SK-N-SH (cell line): Measurements from ENCODE around the gene NAALADL1. TPM values are rescaled to one million over a fixed set of nuclear protein-coding genes. Genes with fewer than 3 reads are reported as not detected.

Experiments
- CTCF ChIA-PET: fragments of 300-600, 350-600 bp; formaldehyde crosslinking; extraction: SDS; loops from one replicate; lab custom pipeline; 2021; lab: Yijun Ruan, JAX
- POLR2A ChIA-PET: fragments of 350-600 bp; sonication (Branson Sonifier 250); formaldehyde crosslinking; extraction: SDS; loops from one replicate; lab custom pipeline; 2020; ENCODE audit warnings: antibody characterized with exemption, inconsistent platforms; lab: Yijun Ruan, JAX
- DNase-seq: peaks from one replicate; pipeline ENCODE4 v3.0.0; 2012
- H2AFZ ChIP-seq: fragments of 200-600 bp; sonication (generic); 2 replicates; pipeline ENCODE4 v1.8.1; 2016; ENCODE audit warnings: antibody characterized with exemption, mild to moderate bottlenecking, low read depth
- H3F3A ChIP-seq: fragments of 200-600 bp; sonication (generic); replicated peaks from 2 replicates; pipeline ENCODE3; 2016; ENCODE audit warnings: antibody characterized with exemption, mild to moderate bottlenecking; ENCODE audit not compliant: insufficient read depth
- H3K27ac ChIP-seq, 2 experiments: fragments of 200-500 bp in 1 of 2; fragments of 200-600 bp in 1 of 2; sonication (Bioruptor generic) in 1 of 2; sonication (generic), shearing (Covaris generic) in 1 of 2; 2 replicates each; pipeline versions ENCODE4 v1.5.1 to v1.6.1; 2014 to 2016; ENCODE audit warnings: low read depth in 2 of 2, inconsistent platforms in 1 of 2, low read length in 1 of 2, mild to moderate bottlenecking in 1 of 2, mixed read lengths in 1 of 2
- H3K27me3 ChIP-seq: fragments of 200-600 bp; sonication (generic), shearing (Covaris generic); 2 replicates; pipeline ENCODE4 v1.6.1; 2016; ENCODE audit warnings: mixed run types; ENCODE audit not compliant: insufficient read depth
- H3K36me3 ChIP-seq, 2 experiments: fragments of 200-500 bp in 1 of 2; fragments of 200-600 bp in 1 of 2; sonication (Bioruptor generic) in 1 of 2; sonication (generic) in 1 of 2; replicated peaks in 1 of 2; 2 replicates each; pipeline versions ENCODE3 to v1.5.1; 2014 to 2016; ENCODE audit warnings: low read length in 1 of 2, mild to moderate bottlenecking in 1 of 2; ENCODE audit not compliant: insufficient read depth in 2 of 2, control insufficient read depth in 1 of 2
- H3K4me1 ChIP-seq, 2 experiments: fragments of 200-500 bp in 1 of 2; fragments of 200-600 bp in 1 of 2; sonication (Bioruptor generic) in 1 of 2; sonication (generic), shearing (Covaris generic) in 1 of 2; 2 replicates each; pipeline versions ENCODE4 v1.5.1 to v1.6.1; 2014 to 2016; ENCODE audit warnings: low read depth in 1 of 2, low read length in 1 of 2, mixed run types in 1 of 2; ENCODE audit not compliant: insufficient read depth in 2 of 2, control insufficient read depth in 1 of 2
- H3K4me2 ChIP-seq: fragments of 200-600 bp; sonication (generic), shearing (Covaris generic); 2 replicates; pipeline ENCODE4 v1.6.1; 2017; ENCODE audit warnings: mixed run types
- H3K4me3 ChIP-seq, 2 experiments: fragments of 200-500 bp in 1 of 2; fragments of 200-600 bp in 1 of 2; sonication (Bioruptor generic) in 1 of 2; sonication (generic), shearing (Covaris generic) in 1 of 2; 2 replicates each; pipeline versions ENCODE4 v1.5.1 to v1.8.1; 2014 to 2016; ENCODE audit warnings: low read depth in 2 of 2, inconsistent platforms in 1 of 2, low read length in 1 of 2, mild to moderate bottlenecking in 1 of 2, mixed read lengths in 1 of 2, moderate library complexity in 1 of 2
- H3K79me2 ChIP-seq: fragments of 200-600 bp; sonication (generic); 2 replicates; pipeline ENCODE4 v1.8.1; 2017; ENCODE audit warnings: mild to moderate bottlenecking; ENCODE audit not compliant: insufficient read depth
- H3K9ac ChIP-seq: fragments of 200-600 bp; sonication (generic); 2 replicates; pipeline ENCODE4 v1.6.1; 2017; ENCODE audit warnings: mixed run types
- H3K9me2 ChIP-seq: fragments of 200-600 bp; sonication (generic); 2 replicates; pipeline ENCODE4 v1.6.1; 2017; ENCODE audit warnings: mixed run types
- H3K9me3 ChIP-seq: fragments of 200-600 bp; sonication (generic); 2 replicates; pipeline ENCODE4 v1.6.1; 2017; ENCODE audit warnings: mixed run types, mild to moderate bottlenecking, moderate library complexity
- H4K20me1 ChIP-seq: fragments of 200-600 bp; sonication (generic); 2 replicates; pipeline ENCODE4 v1.6.1; 2017; ENCODE audit warnings: mild to moderate bottlenecking, mixed run types; ENCODE audit not compliant: insufficient read depth
- EZH2phosphoT487 ChIP-seq: fragments of 200-600 bp; sonication (generic); IDR thresholded peaks from 2 replicates; pipeline ENCODE4 v1.6.1; 2017; ENCODE audit warnings: low read depth, mixed run types, mild to moderate bottlenecking, antibody characterized with exemption, moderate library complexity, borderline replicate concordance
- FOXM1 ChIP-seq: IDR thresholded peaks from 2 replicates; pipeline ENCODE4 v1.4.0; 2012; ENCODE audit warnings: low read depth, mild to moderate bottlenecking
- MAX ChIP-seq: IDR thresholded peaks from 2 replicates; pipeline ENCODE4 v1.4.0; 2012; ENCODE audit warnings: low read depth
- NRF1 ChIP-seq: IDR thresholded peaks from 2 replicates; pipeline ENCODE4 v1.6.1; 2012; ENCODE audit warnings: low read depth, mild to moderate bottlenecking, low read length
- PBX3 ChIP-seq: IDR thresholded peaks from 2 replicates; pipeline ENCODE4; 2012
- RFX5 ChIP-seq: IDR thresholded peaks from 2 replicates; pipeline ENCODE4 v1.6.1; 2012; ENCODE audit warnings: mild to moderate bottlenecking, improper control_type of control experiment, low read length
- SIN3A ChIP-seq: IDR thresholded peaks from 2 replicates; pipeline ENCODE4 v1.6.1; 2012; ENCODE audit warnings: low read depth, mild to moderate bottlenecking, low read length, moderate library complexity, borderline replicate concordance
- WGBS: methylation state at CpG from one replicate; pipeline ENCODE4 v1.1.6; 2017; ENCODE audit warnings: low lambda C conversion rate; 5-methylcytosine and 5-hydroxymethylcytosine counted together
- polyA plus RNA-seq, 3 experiments: library from polyadenylated mRNA; depleted of rRNA; stranded (reverse); fragments of >200 nt; gene quantifications; 2 replicates each; pipeline ENCODE4 v1.2.3, GENCODE V29; 2012
- TF ChIP-seq, protein P1 (sequence below): IDR thresholded peaks from 2 replicates; pipeline ENCODE4 v1.6.1; 2012; ENCODE audit warnings: mild to moderate bottlenecking, low read depth, low read length, moderate library complexity
- TF ChIP-seq, protein P2 (sequence below): IDR thresholded peaks from 2 replicates; pipeline ENCODE4 v1.4.0; 2012; ENCODE audit warnings: low read depth, borderline replicate concordance

NAALADL1 gene
- polyA plus RNA-seq, 1 of the 3 experiments (the other 2 are of a cell fraction): not detected

DNA sequence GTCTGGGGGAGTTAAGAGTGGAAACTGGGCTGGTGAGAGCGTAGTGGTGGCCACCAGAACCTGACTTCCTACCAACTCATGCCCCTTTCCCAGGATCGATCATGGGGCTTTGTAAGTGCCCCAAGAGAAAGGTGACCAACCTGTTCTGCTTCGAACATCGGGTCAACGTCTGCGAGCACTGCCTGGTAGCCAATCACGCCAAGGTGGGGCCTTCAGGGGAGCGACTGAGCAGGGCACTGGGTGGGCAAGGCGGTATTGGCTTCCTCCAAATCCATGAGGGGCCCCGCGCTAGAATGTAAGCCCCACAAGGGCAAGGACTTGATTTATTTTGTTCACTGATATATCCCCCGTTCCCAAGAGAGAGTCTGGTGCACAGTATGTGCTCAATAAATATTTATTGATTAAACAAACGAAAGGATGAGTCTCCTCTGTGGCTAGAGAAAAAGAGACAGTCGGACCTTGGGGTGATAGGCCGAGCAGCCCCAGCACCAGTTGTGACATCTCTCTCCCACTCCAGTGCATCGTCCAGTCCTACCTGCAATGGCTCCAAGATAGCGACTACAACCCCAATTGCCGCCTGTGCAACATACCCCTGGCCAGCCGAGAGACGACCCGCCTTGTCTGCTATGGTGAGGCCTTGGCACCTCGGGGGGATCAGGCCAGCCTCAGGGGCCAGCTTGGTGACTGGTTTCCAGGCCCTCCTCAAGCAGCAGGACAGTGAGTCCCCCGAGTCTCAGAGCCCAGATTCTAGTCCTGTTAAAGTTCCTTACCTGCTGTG is 26.4 kb upstream of the NAALADL1 start:
- H3K4me2 ChIP-seq: peak overlapping the region; percentile 83
- H3K27me3 ChIP-seq: no peaks in the 10 kb centered on the region
- H3K27ac ChIP-seq: peak overlapping the region; percentile 88 to 93; a peak in 3 of 4 replicates
- peaks cover 14 to 39% of the 10 kb centered on the region in 2 experiments for H3K36me3 ChIP-seq
- 0 out of 2 replicates have a peak overlapping the region, but pooled peaks have one; percentile 25 for H2AFZ ChIP-seq
- POLR2A ChIA-PET: no interaction called here
- WGBS: 25% methylated on average over 17 of the region's 23 CpGs
- peak overlapping the region; percentile 89 for H3K9ac ChIP-seq
- H3K4me3 ChIP-seq: peak overlapping the region; percentile 87 to 92
- no peak for TF ChIP-seq PBX3
- no peak for TF ChIP-seq EZH2phosphoT487
- TF ChIP-seq MAX: no peak
- TF ChIP-seq FOXM1: no peak
- no peak for TF ChIP-seq NRF1
- TF ChIP-seq, protein P1, sequence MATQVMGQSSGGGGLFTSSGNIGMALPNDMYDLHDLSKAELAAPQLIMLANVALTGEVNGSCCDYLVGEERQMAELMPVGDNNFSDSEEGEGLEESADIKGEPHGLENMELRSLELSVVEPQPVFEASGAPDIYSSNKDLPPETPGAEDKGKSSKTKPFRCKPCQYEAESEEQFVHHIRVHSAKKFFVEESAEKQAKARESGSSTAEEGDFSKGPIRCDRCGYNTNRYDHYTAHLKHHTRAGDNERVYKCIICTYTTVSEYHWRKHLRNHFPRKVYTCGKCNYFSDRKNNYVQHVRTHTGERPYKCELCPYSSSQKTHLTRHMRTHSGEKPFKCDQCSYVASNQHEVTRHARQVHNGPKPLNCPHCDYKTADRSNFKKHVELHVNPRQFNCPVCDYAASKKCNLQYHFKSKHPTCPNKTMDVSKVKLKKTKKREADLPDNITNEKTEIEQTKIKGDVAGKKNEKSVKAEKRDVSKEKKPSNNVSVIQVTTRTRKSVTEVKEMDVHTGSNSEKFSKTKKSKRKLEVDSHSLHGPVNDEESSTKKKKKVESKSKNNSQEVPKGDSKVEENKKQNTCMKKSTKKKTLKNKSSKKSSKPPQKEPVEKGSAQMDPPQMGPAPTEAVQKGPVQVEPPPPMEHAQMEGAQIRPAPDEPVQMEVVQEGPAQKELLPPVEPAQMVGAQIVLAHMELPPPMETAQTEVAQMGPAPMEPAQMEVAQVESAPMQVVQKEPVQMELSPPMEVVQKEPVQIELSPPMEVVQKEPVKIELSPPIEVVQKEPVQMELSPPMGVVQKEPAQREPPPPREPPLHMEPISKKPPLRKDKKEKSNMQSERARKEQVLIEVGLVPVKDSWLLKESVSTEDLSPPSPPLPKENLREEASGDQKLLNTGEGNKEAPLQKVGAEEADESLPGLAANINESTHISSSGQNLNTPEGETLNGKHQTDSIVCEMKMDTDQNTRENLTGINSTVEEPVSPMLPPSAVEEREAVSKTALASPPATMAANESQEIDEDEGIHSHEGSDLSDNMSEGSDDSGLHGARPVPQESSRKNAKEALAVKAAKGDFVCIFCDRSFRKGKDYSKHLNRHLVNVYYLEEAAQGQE: no peak
- TF ChIP-seq, protein P2, sequence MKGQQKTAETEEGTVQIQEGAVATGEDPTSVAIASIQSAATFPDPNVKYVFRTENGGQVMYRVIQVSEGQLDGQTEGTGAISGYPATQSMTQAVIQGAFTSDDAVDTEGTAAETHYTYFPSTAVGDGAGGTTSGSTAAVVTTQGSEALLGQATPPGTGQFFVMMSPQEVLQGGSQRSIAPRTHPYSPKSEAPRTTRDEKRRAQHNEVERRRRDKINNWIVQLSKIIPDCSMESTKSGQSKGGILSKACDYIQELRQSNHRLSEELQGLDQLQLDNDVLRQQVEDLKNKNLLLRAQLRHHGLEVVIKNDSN: no peak
- TF ChIP-seq SIN3A: no peak
- TF ChIP-seq RFX5: no peak
- TF ChIP-seq, all 33 proteins: peak for 0
- CTCF ChIA-PET: interaction anchor here (0.9 to 1.6 kb wide), 4 partner anchors 27 to 222 kb away, joined by 3 to 6 read pairs (median 4); partner anchors contain the start of genes ARL2 and TM7SF2
- Histone ChIP-seq H3K9me3 (no peaks in the 10 kb centered on the region), H4K20me1 (no peaks in the 10 kb centered on the region), H3K79me2 (peaks cover 58% of the 10 kb centered on the region), H3K9me2 (no peaks in the 10 kb centered on the region), H3K4me1 (peaks cover 8 to 20% of the 10 kb centered on the region in 2 experiments), H3F3A (no peaks in the 10 kb centered on the region)
- no peak for DNase-seq
